ENCODE measurements around the gene PIGU.

The PIGU gene

GRCh38 chr20:34675993-34676641 lies 775 bp downstream of the PIGU start:
- Histone ChIP-seq H3K27ac (ENCODE audit: low read depth, low read length) (no peak overlapping the region), H3K9me2 (replicated peaks; ENCODE audit: control insufficient read depth, low read length) (no peaks in the 10 kb centered on the region), H3K4me1 (ENCODE audit: control insufficient read depth, low read length) (peaks cover 22% of the 10 kb centered on the region), H4K20me1 (ENCODE audit: control insufficient read depth, insufficient read depth, low read depth, low read length) (no peaks in the 10 kb centered on the region), H3K9me3 (ENCODE audit: control insufficient read depth, insufficient read depth, low read length) (no peaks in the 10 kb centered on the region), H3K79me2 (ENCODE audit: control insufficient read depth, low read length) (peaks cover 39% of the 10 kb centered on the region), H3K36me3 (ENCODE audit: control insufficient read depth, low read length) (no peaks in the 10 kb centered on the region), H3K4me3 (ENCODE audit: low read length) (peak overlapping the region; percentile 94), H3K27me3 (ENCODE audit: control insufficient read depth, low read length) (no peaks in the 10 kb centered on the region), H3K4me2 (ENCODE audit: low read length) (peak overlapping the region; percentile 91), H3F3A (ENCODE audit: control insufficient read depth, insufficient read depth) (peaks cover 19% of the 10 kb centered on the region)
- TF ChIP-seq CTCF (IDR thresholded peaks at IDR 0.05; ENCODE audit: low read depth, low read length, poor library complexity, severe bottlenecking) (no peak), EZH2phosphoT487 (IDR thresholded peaks at IDR 0.05; ENCODE audit: borderline replicate concordance, low read length) (no peak)

- no peak overlapping the region for H3K27ac ChIP-seq (ENCODE audit: low read depth, low read length)
- H3F3A ChIP-seq (ENCODE audit: control insufficient read depth, insufficient read depth), result peaks cover 15% of the 10 kb centered on the region
- no peaks in the 10 kb centered on the region for H3K9me2 ChIP-seq (replicated peaks; ENCODE audit: control insufficient read depth, low read length)
- no peaks in the 10 kb centered on the region for H3K27me3 ChIP-seq (ENCODE audit: control insufficient read depth, low read length)
- peak overlapping the region; percentile 94 for H3K4me3 ChIP-seq (ENCODE audit: low read length)
- peak overlapping the region; percentile 91 for H3K4me2 ChIP-seq (ENCODE audit: low read length)
- H4K20me1 ChIP-seq (ENCODE audit: control insufficient read depth, insufficient read depth, low read depth, low read length), result no peaks in the 10 kb centered on the region
- peaks cover 39% of the 10 kb centered on the region for H3K79me2 ChIP-seq (ENCODE audit: control insufficient read depth, low read length)
- TF ChIP-seq CTCF (IDR thresholded peaks at IDR 0.05; ENCODE audit: low read depth, low read length, poor library complexity, severe bottlenecking), result no peak
- no peak for TF ChIP-seq EZH2phosphoT487 (IDR thresholded peaks at IDR 0.05; ENCODE audit: borderline replicate concordance, low read length)
- H3K36me3 ChIP-seq (ENCODE audit: control insufficient read depth, low read length), result no peaks in the 10 kb centered on the region
- H3K4me1 ChIP-seq (ENCODE audit: control insufficient read depth, low read length), result peaks cover 18% of the 10 kb centered on the region
- no peaks in the 10 kb centered on the region for H3K9me3 ChIP-seq (ENCODE audit: control insufficient read depth, insufficient read depth, low read length)
These were observed 1.3 kb downstream of the PIGU start for GRCh38 chr20:34675561-34675960.

GRCh38 chr20:34673412-34673811 lies 3.5 kb downstream of the PIGU start:
- Histone ChIP-seq H3K4me1 (ENCODE audit: control insufficient read depth, low read length) (peaks cover 16% of the 10 kb centered on the region), H3K79me2 (ENCODE audit: control insufficient read depth, low read length) (peaks cover 42% of the 10 kb centered on the region), H3K27me3 (ENCODE audit: control insufficient read depth, low read length) (no peaks in the 10 kb centered on the region), H3K36me3 (ENCODE audit: control insufficient read depth, low read length) (no peaks in the 10 kb centered on the region), H3K27ac (ENCODE audit: low read depth, low read length) (no peak overlapping the region), H4K20me1 (ENCODE audit: control insufficient read depth, insufficient read depth, low read depth, low read length) (no peaks in the 10 kb centered on the region), H3K4me3 (ENCODE audit: low read length) (no peak overlapping the region), H3F3A (ENCODE audit: control insufficient read depth, insufficient read depth) (peaks cover 4% of the 10 kb centered on the region), H3K9me3 (ENCODE audit: control insufficient read depth, insufficient read depth, low read length) (no peaks in the 10 kb centered on the region), H3K9me2 (replicated peaks; ENCODE audit: control insufficient read depth, low read length) (no peaks in the 10 kb centered on the region), H3K4me2 (ENCODE audit: low read length) (no peak overlapping the region)
- TF ChIP-seq CTCF (IDR thresholded peaks at IDR 0.05; ENCODE audit: low read depth, low read length, poor library complexity, severe bottlenecking) (no peak), EZH2phosphoT487 (IDR thresholded peaks at IDR 0.05; ENCODE audit: borderline replicate concordance, low read length) (no peak)

Measured in DOHH2 (cell line).